Measurements from ENCODE around the gene SCIN.

Gene SCIN

DNA sequence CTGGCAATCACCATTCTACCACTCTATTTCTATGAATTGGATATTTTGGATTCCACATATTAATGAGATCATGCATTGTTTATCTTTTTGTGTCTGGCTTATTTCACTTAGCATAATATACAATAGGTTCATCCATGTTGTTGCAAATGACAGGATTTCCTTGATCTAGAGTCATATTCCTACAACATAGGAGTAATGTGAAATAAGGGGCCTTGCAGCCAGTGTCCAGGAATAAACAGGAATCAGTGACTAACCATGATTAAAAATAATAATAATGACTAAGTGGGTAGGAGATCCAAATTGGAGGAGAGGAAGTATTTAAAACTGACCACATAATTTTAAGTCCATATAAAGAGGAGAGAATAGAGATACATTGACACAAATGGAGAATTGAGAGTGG is 49.9 kb downstream of the SCIN start:
- no peaks in the 10 kb centered on the region for H3K9me3 ChIP-seq (ENCODE audit: low read length)
- H3K4me1 ChIP-seq (ENCODE audit: insufficient read depth, low read length) = no peaks in the 10 kb centered on the region
- H3K36me3 ChIP-seq (ENCODE audit: insufficient read depth, low read length) = no peaks in the 10 kb centered on the region

DNA sequence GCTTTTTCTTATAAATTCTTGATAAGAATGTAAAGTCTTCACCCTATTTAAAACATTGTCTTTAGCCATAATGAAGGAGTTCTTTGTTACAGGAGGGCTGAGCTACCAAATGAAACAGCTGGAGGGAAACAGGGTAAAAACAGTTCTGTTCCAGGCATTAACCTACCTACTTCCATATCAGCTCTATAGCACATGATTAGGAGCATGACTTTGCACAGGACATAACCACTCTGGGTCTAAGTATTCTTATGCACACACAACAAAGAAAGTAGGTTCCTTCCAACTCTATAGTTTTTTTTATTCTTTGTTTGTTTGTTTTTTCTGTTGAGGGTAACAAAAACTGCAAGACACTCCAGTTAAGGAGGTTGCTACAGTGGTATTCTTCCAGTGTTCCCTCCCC is 52.7 kb downstream of the SCIN start:
- Histone ChIP-seq H3K27ac (ENCODE audit: low read depth, low read length) (no peak overlapping the region), H3K4me3 (ENCODE audit: low read depth in 1 of 2, low read length in 2 of 2) (no peak overlapping the region), H3K36me3 (ENCODE audit: insufficient read depth, low read length) (no peaks in the 10 kb centered on the region), H3K9me3 (ENCODE audit: low read length) (no peaks in the 10 kb centered on the region), H3K27me3 (ENCODE audit: control insufficient read depth in 1 of 2, insufficient read depth in 2 of 2, low read length in 2 of 2) (no peaks in the 10 kb centered on the region), H3K9ac (ENCODE audit: low read length) (no peak overlapping the region), H3K4me1 (ENCODE audit: insufficient read depth, low read length) (no peaks in the 10 kb centered on the region)

More for the DNA sequence above, 49.9 kb downstream of the SCIN start:
- Histone ChIP-seq H3K9ac (ENCODE audit: low read length) (no peak overlapping the region), H3K27ac (ENCODE audit: low read depth, low read length) (no peak overlapping the region), H3K27me3 (ENCODE audit: control insufficient read depth in 1 of 2, insufficient read depth in 2 of 2, low read length in 2 of 2) (no peaks in the 10 kb centered on the region), H3K4me3 (ENCODE audit: low read depth in 1 of 2, low read length in 2 of 2) (no peak overlapping the region)

DNA sequence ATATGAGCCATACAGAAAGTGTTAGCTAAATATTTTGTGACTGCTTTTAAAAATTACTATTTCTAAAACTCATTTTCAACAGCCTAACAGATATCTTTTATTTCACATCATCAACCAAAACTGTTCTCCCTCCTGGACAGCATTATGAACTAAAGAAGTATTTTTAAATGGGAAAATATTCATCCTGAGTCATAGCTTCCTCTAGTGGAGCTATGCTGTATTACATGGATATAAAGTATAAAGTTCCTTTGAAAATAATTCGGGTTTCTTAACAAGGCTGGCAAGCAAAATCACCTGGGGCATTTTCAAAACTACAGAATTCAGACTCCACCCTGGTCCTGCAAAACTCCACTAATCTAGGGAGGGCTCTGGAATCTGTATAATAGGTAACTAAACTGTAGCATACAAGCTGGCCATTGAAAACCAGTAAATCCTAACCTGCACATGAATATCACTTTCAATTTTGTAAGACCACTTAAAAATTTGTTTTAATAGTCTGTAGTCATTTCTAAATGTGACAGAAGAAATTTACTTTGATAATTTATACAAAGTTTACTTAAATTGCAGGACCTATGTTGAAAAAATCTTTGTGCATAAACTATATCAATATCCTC is 53.5 kb downstream of the SCIN start:
- Histone ChIP-seq H3K4me1 (ENCODE audit: insufficient read depth, low read length) (no peaks in the 10 kb centered on the region), H3K9ac (ENCODE audit: low read length) (no peak overlapping the region), H3K27me3 (ENCODE audit: control insufficient read depth in 1 of 2, insufficient read depth in 2 of 2, low read length in 2 of 2) (no peaks in the 10 kb centered on the region), H3K4me3 (ENCODE audit: low read depth in 1 of 2, low read length in 2 of 2) (no peak overlapping the region), H3K27ac (ENCODE audit: low read depth, low read length) (no peak overlapping the region), H3K36me3 (ENCODE audit: insufficient read depth, low read length) (no peaks in the 10 kb centered on the region), H3K9me3 (ENCODE audit: low read length) (no peaks in the 10 kb centered on the region)

DNA sequence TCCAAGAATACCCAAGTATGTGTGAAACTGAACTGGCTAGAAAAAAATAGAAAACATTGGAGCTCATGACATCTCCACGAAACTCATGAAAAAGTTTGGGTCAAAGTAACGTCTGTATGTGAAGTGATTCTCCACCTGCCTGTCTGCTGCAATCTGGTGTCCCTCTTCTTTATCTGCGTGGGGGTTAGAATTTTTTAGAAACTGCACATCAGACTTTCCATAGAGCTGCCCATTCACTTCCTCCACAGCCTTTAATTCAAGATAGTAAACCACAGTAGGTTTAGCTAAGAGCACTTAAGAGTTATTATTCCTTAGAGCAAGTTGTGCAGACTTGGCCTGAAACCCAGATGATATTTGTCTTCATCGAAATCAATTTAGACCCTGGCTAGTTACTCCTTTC is 55.3 kb downstream of the SCIN start:
- H3K27me3 ChIP-seq (ENCODE audit: control insufficient read depth in 1 of 2, insufficient read depth in 2 of 2, low read length in 2 of 2) = no peaks in the 10 kb centered on the region
- no peaks in the 10 kb centered on the region for H3K9me3 ChIP-seq (ENCODE audit: low read length)
- H3K36me3 ChIP-seq (ENCODE audit: insufficient read depth, low read length) = no peaks in the 10 kb centered on the region
- no peak overlapping the region for H3K27ac ChIP-seq (ENCODE audit: low read depth, low read length)
- no peak overlapping the region for H3K9ac ChIP-seq (ENCODE audit: low read length)
- H3K4me1 ChIP-seq (ENCODE audit: insufficient read depth, low read length) = no peaks in the 10 kb centered on the region
- H3K4me3 ChIP-seq (ENCODE audit: low read depth in 1 of 2, low read length in 2 of 2) = no peak overlapping the region

DNA sequence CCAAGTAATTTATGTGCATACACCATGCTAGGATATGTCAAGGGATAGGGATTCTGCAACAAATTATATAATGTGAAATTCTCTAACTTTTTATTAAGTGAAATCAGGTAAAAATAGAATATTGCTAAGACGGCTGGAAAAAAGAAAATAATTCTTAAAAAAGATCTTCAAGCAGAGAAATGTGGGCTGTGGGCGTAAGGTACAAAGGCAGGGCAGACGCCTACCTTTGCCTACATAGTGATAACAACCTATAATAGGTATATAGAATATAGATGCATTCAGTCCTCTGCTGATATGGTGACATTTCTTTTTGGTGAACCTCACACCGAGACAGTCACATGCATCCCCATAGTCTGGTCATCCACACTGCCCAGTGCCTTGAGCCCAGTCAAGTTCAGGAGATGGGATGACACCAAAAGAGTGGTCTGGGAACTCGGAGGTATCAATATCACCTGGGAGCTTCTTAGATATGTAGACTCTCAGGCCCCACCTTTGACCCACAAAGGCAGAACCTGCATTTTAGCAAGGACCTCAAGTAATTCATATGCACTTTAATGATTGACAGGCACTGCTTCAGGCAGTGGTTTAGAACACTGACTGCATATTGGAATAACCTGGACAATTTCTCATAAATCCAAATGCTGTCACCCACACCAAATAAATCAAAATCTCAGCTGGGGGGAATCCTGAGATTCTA is 59.4 kb downstream of the SCIN start:
- no peak overlapping the region for H3K9ac ChIP-seq (ENCODE audit: low read length)
- no peak overlapping the region for H3K4me3 ChIP-seq (ENCODE audit: low read depth in 1 of 2, low read length in 2 of 2)
- H3K4me1 ChIP-seq (ENCODE audit: insufficient read depth, low read length) = no peaks in the 10 kb centered on the region
- H3K27me3 ChIP-seq (ENCODE audit: control insufficient read depth in 1 of 2, insufficient read depth in 2 of 2, low read length in 2 of 2) = no peaks in the 10 kb centered on the region
- H3K27ac ChIP-seq (ENCODE audit: low read depth, low read length) = no peak overlapping the region
- no peaks in the 10 kb centered on the region for H3K36me3 ChIP-seq (ENCODE audit: insufficient read depth, low read length)
- no peaks in the 10 kb centered on the region for H3K9me3 ChIP-seq (ENCODE audit: low read length)

DNA sequence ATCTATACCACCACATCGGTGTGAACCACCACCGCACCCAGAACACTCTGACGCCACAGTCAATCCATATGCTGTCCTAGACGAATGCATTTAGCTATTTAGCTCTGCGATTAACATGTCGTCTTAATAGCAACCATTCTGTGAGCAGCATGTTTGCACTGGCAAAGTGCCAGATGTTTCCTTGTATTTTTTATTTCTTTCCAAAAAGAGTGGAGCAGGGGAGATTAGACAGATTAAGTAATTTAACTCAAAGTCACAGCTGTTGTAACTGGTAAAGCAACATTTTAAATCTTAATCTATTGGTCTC is 59.9 kb downstream of the SCIN start:
- Histone ChIP-seq H3K27ac (ENCODE audit: low read depth, low read length) (no peak overlapping the region), H3K9ac (ENCODE audit: low read length) (no peak overlapping the region), H3K27me3 (ENCODE audit: control insufficient read depth in 1 of 2, insufficient read depth in 2 of 2, low read length in 2 of 2) (no peaks in the 10 kb centered on the region), H3K4me3 (ENCODE audit: low read depth in 1 of 2, low read length in 2 of 2) (no peak overlapping the region), H3K9me3 (ENCODE audit: low read length) (no peaks in the 10 kb centered on the region), H3K4me1 (ENCODE audit: insufficient read depth, low read length) (no peaks in the 10 kb centered on the region), H3K36me3 (ENCODE audit: insufficient read depth, low read length) (no peaks in the 10 kb centered on the region)

DNA sequence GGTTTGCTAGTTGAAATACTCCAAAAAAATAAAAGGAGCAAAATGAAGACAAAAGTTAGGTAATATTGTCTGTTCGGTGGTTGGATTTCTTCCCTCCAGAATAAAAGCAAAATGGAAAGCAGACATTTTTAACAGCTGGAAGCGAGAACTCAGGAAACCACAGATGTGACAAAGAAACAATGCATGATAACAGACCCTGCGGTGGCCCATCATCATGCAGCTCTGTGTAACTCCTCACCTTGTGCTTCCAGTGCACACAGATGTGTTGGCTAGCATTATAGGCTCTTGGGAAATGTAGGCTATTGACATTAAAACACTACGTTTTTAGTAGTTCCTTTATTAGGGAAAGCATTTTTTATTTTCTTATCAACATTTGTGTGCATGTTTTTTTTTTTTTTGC is 63.1 kb downstream of the SCIN start:
- H3K27ac ChIP-seq (ENCODE audit: low read depth, low read length) = no peak overlapping the region
- H3K9ac ChIP-seq (ENCODE audit: low read length) = no peak overlapping the region
- H3K36me3 ChIP-seq (ENCODE audit: insufficient read depth, low read length) = no peaks in the 10 kb centered on the region
- no peaks in the 10 kb centered on the region for H3K9me3 ChIP-seq (ENCODE audit: low read length)
- H3K27me3 ChIP-seq (ENCODE audit: control insufficient read depth in 1 of 2, insufficient read depth in 2 of 2, low read length in 2 of 2) = no peaks in the 10 kb centered on the region
- no peak overlapping the region for H3K4me3 ChIP-seq (ENCODE audit: low read depth in 1 of 2, low read length in 2 of 2)
- H3K4me1 ChIP-seq (ENCODE audit: insufficient read depth, low read length) = peaks cover 8% of the 10 kb centered on the region

DNA sequence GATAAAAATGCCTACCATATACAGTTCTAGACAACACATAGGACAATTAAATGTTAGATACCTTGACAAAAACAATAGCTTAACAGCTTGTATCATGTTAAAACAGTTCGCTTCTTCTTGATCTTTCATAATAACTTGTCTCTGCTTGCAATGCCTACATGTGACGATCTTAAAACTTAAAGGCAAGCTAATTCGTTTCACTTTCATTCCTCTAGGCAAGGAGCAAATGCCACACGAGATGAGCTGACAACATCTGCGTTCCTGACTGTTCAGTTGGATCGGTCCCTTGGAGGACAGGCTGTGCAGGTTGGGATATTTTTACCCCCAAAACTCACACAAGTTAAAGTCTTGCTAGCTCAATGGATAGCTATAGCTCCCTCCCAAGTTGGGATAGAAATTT is 65.3 kb downstream of the SCIN start:
- Histone ChIP-seq H3K27me3 (ENCODE audit: control insufficient read depth in 1 of 2, insufficient read depth in 2 of 2, low read length in 2 of 2) (no peaks in the 10 kb centered on the region), H3K27ac (ENCODE audit: low read depth, low read length) (no peak overlapping the region), H3K4me3 (ENCODE audit: low read depth in 1 of 2, low read length in 2 of 2) (no peak overlapping the region), H3K9me3 (ENCODE audit: low read length) (no peaks in the 10 kb centered on the region), H3K9ac (ENCODE audit: low read length) (no peak overlapping the region), H3K4me1 (ENCODE audit: insufficient read depth, low read length) (peaks cover 17% of the 10 kb centered on the region), H3K36me3 (ENCODE audit: insufficient read depth, low read length) (no peaks in the 10 kb centered on the region)

DNA sequence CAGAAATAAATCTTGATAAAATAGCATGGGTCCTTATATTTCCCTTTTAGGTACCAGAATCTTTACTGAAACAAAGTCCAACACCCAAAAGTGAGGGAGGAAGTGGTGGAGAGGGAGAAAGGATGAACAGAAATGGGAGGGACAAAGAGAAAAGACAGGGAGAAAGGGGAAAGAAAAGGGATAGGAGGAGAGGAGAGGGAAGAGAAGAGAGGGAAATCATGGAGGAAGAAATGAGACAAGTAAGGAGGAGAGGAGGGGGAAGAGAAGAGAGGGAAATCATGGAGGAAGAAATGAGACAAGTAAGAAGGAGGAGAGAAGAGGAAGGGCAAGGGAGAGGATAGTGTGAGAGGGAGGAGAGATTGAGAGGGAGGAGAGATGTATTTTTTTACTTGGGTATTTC is 66.8 kb downstream of the SCIN start:
- Histone ChIP-seq H3K9me3 (ENCODE audit: low read length) (no peaks in the 10 kb centered on the region), H3K27ac (ENCODE audit: low read depth, low read length) (no peak overlapping the region), H3K36me3 (ENCODE audit: insufficient read depth, low read length) (no peaks in the 10 kb centered on the region), H3K4me1 (ENCODE audit: insufficient read depth, low read length) (peaks cover 17% of the 10 kb centered on the region), H3K9ac (ENCODE audit: low read length) (no peak overlapping the region), H3K27me3 (ENCODE audit: control insufficient read depth in 1 of 2, insufficient read depth in 2 of 2, low read length in 2 of 2) (no peaks in the 10 kb centered on the region), H3K4me3 (ENCODE audit: low read depth in 1 of 2, low read length in 2 of 2) (no peak overlapping the region)

DNA sequence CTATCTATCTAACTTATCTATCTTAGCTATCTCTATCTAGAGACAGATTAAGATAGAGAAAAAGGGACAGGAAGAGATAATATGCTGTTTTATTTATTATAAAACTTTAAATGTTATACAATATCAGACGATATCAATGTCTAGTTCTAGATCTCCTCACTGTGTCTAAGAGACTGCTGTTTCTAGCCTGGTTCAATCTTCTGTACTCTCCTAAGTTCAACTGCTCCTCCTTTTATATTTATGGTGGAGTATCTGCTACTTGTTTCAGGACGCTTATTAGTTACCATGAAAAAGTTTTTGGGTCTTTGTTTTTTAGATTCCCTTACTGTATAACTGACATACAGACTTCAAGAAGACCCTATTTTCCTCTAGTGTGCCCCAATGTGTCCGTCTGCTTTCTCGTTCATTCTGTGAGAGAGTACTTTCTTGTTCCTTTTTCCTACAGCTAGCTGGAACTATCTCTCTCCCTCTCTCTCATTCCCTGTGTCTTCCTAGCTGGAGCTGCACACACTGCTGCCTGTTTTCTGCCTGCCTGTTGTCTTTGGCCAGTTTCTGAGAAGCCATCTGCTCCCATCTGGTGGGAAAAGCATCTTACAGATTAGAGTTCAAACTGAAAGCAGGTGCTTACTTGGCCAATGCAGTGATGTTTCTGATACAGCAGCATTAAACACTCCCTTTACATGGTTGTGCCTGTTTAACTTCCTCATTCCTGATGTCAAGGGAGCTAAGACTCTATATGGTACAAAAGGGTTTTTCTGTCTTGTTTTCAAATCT is 67.5 kb downstream of the SCIN start:
- no peak overlapping the region for H3K27ac ChIP-seq (ENCODE audit: low read depth, low read length)
- peak overlapping the region in 1 of 2 donors; percentile 51 for H3K4me3 ChIP-seq (ENCODE audit: low read depth in 1 of 2, low read length in 2 of 2)
- H3K9ac ChIP-seq (ENCODE audit: low read length) = no peak overlapping the region
- H3K9me3 ChIP-seq (ENCODE audit: low read length) = no peaks in the 10 kb centered on the region
- H3K27me3 ChIP-seq (ENCODE audit: control insufficient read depth in 1 of 2, insufficient read depth in 2 of 2, low read length in 2 of 2) = no peaks in the 10 kb centered on the region
- no peaks in the 10 kb centered on the region for H3K36me3 ChIP-seq (ENCODE audit: insufficient read depth, low read length)
- H3K4me1 ChIP-seq (ENCODE audit: insufficient read depth, low read length) = peaks cover 17% of the 10 kb centered on the region

DNA sequence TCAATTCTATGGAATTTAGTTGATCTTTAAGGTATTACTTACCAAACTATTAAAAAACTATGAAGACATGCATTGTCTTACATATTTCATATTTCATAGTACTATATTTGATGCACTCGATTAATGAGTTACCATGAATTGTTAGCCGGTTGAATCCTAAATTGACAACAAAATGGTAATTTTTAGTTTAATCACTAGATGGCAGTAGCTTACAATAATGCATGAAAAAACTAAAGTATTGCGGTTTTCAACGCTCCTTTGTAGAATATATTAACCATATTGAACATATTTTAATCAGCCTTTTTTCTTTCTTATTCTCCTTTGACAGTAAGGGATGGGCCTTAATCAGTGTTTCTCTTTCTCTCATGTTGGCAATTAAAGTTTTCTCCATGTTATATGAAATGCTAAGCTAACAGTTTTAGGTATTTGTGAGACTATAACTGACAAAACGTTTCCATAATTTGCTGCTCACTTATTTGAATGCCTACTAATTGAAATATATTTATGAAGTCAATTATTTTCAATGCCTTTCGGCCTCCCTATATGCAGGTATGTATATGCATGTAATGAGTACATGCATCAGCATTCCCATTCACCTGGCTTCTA is 68.4 kb downstream of the SCIN start:
- H3K36me3 ChIP-seq (ENCODE audit: insufficient read depth, low read length) = no peaks in the 10 kb centered on the region
- H3K4me3 ChIP-seq (ENCODE audit: low read depth in 1 of 2, low read length in 2 of 2) = no peak overlapping the region
- no peaks in the 10 kb centered on the region for H3K27me3 ChIP-seq (ENCODE audit: control insufficient read depth in 1 of 2, insufficient read depth in 2 of 2, low read length in 2 of 2)
- H3K27ac ChIP-seq (ENCODE audit: low read depth, low read length) = no peak overlapping the region
- no peak overlapping the region for H3K9ac ChIP-seq (ENCODE audit: low read length)
- peaks cover 17% of the 10 kb centered on the region for H3K4me1 ChIP-seq (ENCODE audit: insufficient read depth, low read length)
- no peaks in the 10 kb centered on the region for H3K9me3 ChIP-seq (ENCODE audit: low read length)
